ENCODE results near the gene DLG5.

DNA sequence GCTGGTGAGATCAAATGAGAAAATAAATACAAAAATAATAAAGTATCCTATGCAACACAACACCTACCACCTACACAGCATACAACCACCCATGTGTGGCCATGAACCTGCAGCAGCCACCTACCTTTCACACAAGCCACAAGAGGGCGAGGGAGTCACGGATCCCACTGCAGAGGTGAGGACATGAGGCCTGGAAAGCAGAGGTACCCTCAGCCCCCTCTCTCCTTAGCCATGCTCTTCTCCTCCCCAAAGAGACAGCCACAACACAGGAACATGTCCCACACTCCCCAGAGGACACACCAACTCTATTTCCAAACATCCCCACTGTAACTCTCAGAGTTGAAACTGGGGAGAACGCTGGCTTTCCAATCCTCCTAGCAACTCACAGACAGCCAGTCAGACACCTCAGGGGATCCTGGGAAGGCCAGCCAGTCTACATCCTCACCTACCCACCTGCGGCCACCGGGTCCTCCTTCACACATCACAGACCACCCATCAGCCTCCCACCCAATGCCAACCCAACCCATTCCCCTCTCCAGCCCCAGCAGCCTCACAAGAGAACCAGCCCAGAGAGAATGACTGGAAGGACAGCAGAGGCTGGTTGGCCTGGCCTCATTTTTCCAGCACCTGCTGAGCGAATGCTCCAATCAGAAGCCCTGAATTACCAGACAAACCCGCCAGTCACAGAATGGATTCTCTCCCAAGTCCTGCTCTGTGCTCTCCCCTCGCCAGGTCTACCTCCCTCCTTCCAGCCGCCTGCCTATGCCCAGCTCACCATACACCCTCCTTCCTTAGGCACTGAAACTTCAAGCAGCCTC lies 18.4 kb downstream of the DLG5 start:
- TF ChIP-seq, protein P1, sequence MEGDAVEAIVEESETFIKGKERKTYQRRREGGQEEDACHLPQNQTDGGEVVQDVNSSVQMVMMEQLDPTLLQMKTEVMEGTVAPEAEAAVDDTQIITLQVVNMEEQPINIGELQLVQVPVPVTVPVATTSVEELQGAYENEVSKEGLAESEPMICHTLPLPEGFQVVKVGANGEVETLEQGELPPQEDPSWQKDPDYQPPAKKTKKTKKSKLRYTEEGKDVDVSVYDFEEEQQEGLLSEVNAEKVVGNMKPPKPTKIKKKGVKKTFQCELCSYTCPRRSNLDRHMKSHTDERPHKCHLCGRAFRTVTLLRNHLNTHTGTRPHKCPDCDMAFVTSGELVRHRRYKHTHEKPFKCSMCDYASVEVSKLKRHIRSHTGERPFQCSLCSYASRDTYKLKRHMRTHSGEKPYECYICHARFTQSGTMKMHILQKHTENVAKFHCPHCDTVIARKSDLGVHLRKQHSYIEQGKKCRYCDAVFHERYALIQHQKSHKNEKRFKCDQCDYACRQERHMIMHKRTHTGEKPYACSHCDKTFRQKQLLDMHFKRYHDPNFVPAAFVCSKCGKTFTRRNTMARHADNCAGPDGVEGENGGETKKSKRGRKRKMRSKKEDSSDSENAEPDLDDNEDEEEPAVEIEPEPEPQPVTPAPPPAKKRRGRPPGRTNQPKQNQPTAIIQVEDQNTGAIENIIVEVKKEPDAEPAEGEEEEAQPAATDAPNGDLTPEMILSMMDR (IDR thresholded peaks at IDR 0.05; ENCODE audit: low read depth, low read length) = peak; percentile 32
- no peak for TF ChIP-seq EZH2phosphoT487 (IDR thresholded peaks at IDR 0.05; ENCODE audit: low read depth)

Measured in OCI-LY3 (cell line).